ENCODE data around the gene USP4.

USP4 gene

DNA sequence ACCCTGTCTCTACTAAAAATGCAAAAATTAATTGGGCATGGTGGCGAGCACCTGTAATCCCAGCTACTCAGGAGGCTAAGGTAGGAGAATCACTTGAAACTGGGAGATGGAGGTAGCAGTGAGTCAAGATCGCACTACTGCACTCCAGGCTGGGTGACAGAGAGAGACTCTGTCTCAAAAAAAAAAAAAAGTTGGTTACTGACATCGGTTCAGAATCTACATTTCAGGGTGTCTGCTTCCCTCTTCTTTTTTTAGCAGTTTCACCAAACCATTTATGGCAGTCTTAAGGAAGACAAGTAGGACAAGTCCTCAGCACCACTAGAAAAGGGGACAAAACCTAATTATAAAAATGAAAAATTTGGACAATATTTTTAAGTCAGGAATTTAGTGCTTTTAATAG is 3.3 kb upstream of the USP4 start:
- Histone ChIP-seq H3K4me3 (no peak overlapping the region), H3K4me1 (peaks cover 0 to 39% (median 17%) of the 10 kb centered on the region in 4 donors), H3K27me3 (no peaks in the 10 kb centered on the region), H3K27ac (no peak overlapping the region), H3K36me3 (no peaks in the 10 kb centered on the region), H3K9me3 (no peaks in the 10 kb centered on the region)
- intact Hi-C loops (cut with DNase I; ENCODE audit: low total_unique reads): loop anchor here (5.0 kb wide), 1 partner anchor 104 kb away; no protein-coding TSS in a partner anchor
- TF ChIP-seq, protein P1, sequence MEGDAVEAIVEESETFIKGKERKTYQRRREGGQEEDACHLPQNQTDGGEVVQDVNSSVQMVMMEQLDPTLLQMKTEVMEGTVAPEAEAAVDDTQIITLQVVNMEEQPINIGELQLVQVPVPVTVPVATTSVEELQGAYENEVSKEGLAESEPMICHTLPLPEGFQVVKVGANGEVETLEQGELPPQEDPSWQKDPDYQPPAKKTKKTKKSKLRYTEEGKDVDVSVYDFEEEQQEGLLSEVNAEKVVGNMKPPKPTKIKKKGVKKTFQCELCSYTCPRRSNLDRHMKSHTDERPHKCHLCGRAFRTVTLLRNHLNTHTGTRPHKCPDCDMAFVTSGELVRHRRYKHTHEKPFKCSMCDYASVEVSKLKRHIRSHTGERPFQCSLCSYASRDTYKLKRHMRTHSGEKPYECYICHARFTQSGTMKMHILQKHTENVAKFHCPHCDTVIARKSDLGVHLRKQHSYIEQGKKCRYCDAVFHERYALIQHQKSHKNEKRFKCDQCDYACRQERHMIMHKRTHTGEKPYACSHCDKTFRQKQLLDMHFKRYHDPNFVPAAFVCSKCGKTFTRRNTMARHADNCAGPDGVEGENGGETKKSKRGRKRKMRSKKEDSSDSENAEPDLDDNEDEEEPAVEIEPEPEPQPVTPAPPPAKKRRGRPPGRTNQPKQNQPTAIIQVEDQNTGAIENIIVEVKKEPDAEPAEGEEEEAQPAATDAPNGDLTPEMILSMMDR (IDR thresholded peaks at IDR 0.05): no peak
- DNase-seq: no peak

DNA sequence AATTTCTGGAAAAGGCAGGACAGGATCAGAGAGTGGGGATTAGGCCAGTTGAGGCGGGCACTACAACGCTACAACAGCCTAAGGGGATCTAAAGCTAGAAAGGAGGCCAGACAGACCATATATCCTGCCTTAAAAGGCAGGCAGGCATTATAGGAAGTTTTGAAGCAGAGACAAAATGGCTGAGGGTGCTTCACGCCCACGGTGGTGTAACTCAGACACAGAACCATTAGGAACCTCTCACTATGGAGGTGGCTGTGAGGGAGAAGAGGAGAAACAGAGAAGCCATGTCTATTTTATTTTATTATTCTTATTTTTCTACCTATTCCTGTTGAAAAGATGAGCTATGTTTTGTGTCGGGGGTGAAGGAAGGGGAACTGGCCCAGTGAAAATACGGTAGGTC is 2.1 kb upstream of the USP4 start:
- H3K27ac ChIP-seq: peak overlapping the region in 1 of 2 donors; percentile 87
- no peak overlapping the region for H3K4me3 ChIP-seq
- peaks cover 0 to 4% (median 0%) of the 10 kb centered on the region in 3 donors for H3K36me3 ChIP-seq
- TF ChIP-seq, protein P1 (IDR thresholded peaks at IDR 0.05): no peak
- H3K27me3 ChIP-seq: no peaks in the 10 kb centered on the region
- no peak for DNase-seq
- H3K4me1 ChIP-seq: peaks cover 0 to 47% (median 17%) of the 10 kb centered on the region in 4 donors
- intact Hi-C loops (cut with DNase I; ENCODE audit: low total_unique reads): loop anchor here (5.0 kb wide), 1 partner anchor 105 kb away; no protein-coding TSS in a partner anchor
- H3K9me3 ChIP-seq: no peaks in the 10 kb centered on the region

DNA sequence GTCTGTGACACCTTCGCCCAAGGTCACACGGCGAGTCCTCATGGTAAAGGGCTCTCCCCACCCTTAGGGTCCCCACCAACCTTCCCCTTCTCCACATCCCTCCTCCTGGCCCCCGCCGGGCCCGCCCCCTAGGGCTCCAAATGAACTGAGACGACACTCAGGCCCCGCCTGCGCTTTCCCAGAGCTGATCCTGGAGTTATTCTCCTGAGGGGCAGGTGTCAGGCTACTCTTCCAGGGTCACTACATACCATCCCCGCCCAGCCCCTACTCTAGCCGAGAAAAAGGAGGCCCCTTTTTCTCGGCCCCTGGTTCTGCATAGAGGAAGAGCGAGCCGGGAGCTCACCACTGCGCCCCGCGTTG is 292 bp downstream of the USP4 start:
- peaks cover 12 to 24% (median 22%) of the 10 kb centered on the region in 3 donors for H3K36me3 ChIP-seq
- H3K27me3 ChIP-seq: no peaks in the 10 kb centered on the region
- TF ChIP-seq, protein P1 (IDR thresholded peaks at IDR 0.05): no peak
- no peaks in the 10 kb centered on the region for H3K9me3 ChIP-seq
- H3K27ac ChIP-seq: peak overlapping the region; percentile 87
- no peak for DNase-seq
- H3K4me3 ChIP-seq: peak overlapping the region; percentile 76 to 83
- H3K4me1 ChIP-seq: peaks cover 0 to 33% (median 11%) of the 10 kb centered on the region in 4 donors
- intact Hi-C loops (cut with DNase I; ENCODE audit: low total_unique reads): loop anchor here (10.0 kb wide), 1 partner anchor 165 kb away; the partner anchor contains the start of gene KLHDC8B

DNA sequence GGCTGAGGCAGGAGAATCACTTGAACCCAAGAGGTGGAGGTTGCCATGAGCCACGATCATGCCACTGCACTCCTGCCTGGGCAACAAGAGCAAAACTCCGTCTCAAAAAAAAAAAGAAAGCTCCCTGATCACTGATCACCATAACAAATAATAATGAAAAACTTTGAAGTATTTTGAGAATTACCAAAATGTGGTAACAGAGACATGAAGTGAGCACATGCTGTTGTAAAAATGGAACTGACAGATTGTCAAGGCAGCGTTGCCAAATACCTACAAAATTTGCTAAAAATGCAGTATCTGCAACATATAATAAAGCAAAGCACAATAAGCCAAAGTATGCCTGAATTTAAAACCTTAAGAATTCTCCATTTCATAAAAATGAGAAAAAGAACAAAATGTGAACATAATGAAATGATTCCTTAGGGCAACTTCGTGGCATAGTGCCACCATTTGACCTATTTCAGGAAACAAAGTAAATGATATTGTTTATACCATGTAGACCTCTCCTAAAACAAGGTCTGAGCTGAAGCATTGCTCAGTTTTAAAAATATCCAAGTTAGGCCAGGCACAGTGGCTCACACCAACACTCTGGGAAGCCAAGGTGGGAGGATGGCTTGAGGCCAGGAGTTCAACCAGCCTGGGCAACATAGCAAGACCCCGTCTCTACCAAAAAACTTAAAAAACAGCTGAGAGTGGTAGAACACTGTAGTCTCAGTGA is 5.8 kb downstream of the USP4 start:
- TF ChIP-seq, protein P1 (IDR thresholded peaks at IDR 0.05): no peak
- Histone ChIP-seq H3K4me1 (peaks cover 0 to 17% (median 4%) of the 10 kb centered on the region in 4 donors), H3K36me3 (peaks cover 37 to 78% (median 65%) of the 10 kb centered on the region in 3 donors), H3K27ac (no peak overlapping the region), H3K27me3 (no peaks in the 10 kb centered on the region), H3K4me3 (no peak overlapping the region), H3K9me3 (no peaks in the 10 kb centered on the region)
- no peak for DNase-seq
- intact Hi-C loops (cut with DNase I; ENCODE audit: low total_unique reads): loop anchor here (10.0 kb wide), 1 partner anchor 159 kb away; the partner anchor contains the start of gene KLHDC8B

DNA sequence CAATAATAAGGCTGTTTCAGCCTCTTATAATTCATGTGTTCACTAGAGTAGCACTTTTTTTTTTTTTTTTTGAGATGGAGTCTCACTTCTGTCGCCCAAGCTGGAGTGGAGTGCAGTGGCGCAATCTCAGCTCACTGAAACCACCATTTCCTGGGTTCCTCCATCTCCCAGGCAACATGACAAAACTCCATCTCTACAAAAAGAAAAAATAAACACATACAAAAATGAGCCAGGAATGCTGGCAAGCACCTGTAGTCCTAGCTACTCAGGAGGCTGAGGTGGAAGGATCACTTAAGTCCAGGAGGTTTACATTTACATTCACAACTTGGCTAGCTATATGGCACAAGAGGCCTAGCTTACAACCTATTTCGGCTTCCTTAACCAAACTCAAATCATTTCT is 6.8 kb downstream of the USP4 start:
- TF ChIP-seq, protein P1 (IDR thresholded peaks at IDR 0.05): no peak
- Histone ChIP-seq H3K4me1 (peaks cover 0 to 9% (median 0%) of the 10 kb centered on the region in 4 donors), H3K9me3 (no peaks in the 10 kb centered on the region), H3K27ac (no peak overlapping the region), H3K27me3 (no peaks in the 10 kb centered on the region), H3K36me3 (peaks cover 41 to 88% (median 69%) of the 10 kb centered on the region in 3 donors), H3K4me3 (no peak overlapping the region)
- DNase-seq: no peak
- intact Hi-C loops (cut with DNase I; ENCODE audit: low total_unique reads): loop anchor here (10.0 kb wide), 1 partner anchor 158 kb away; the partner anchor contains the start of gene KLHDC8B
